ENCODE measurements around the gene LITAF. TPM values are rescaled to one million over a fixed set of nuclear protein-coding genes. Genes with fewer than 3 reads are reported as not detected.
A peak's percentile ranks its signal among the peaks of the same experiment; 100 is the strongest.

Gene LITAF
- total and polyA plus RNA-seq, 12 donors: 17.3 to 83.2 (median 51.3) TPM

GRCh38 chr16:11501632-11502031 is 85.1 kb downstream of the LITAF start:
- intact Hi-C loops (cut with DNase I): no loop called here
- peaks cover 11 to 14% of the 10 kb centered on the region in 2 donors for H3K4me1 ChIP-seq (replicated peaks in 1 of 2)
- WGBS, 4 donors: 47 to 63% (median 59%) methylated on average over 5 to 9 of the region's 9 CpGs
- H3K4me3 ChIP-seq: no peak overlapping the region
- TF ChIP-seq CTCF (IDR thresholded peaks at IDR 0.05): no peak
- TF ChIP-seq POLR2A (IDR thresholded peaks at IDR 0.05): no peak
- no peaks in the 10 kb centered on the region for H3K36me3 ChIP-seq (replicated peaks in 1 of 2)
- H3K9me3 ChIP-seq (replicated peaks in 1 of 3): no peaks in the 10 kb centered on the region
- H3K27me3 ChIP-seq: no peaks in the 10 kb centered on the region
- no peak overlapping the region for H3K27ac ChIP-seq
- DNase-seq: peak in 1 of 7 donors; percentile 17

GRCh38 chr16:11500700-11501346 is 85.9 kb downstream of the LITAF start:
- Histone ChIP-seq H3K27me3 (no peaks in the 10 kb centered on the region), H3K4me1 (replicated peaks in 1 of 2) (peaks cover 15 to 19% of the 10 kb centered on the region in 2 donors), H3K4me3 (no peak overlapping the region), H3K27ac (no peak overlapping the region), H3K36me3 (replicated peaks in 1 of 2) (no peaks in the 10 kb centered on the region), H3K9me3 (replicated peaks in 1 of 3) (no peaks in the 10 kb centered on the region)
- intact Hi-C loops (cut with DNase I): no loop called here
- no peak for DNase-seq
- TF ChIP-seq POLR2A (IDR thresholded peaks at IDR 0.05) (no peak), CTCF (IDR thresholded peaks at IDR 0.05) (no peak)
- 76 to 82% (median 78%) methylated on average over 5 to 24 of the region's 24 CpGs for WGBS, 4 donors

- Histone ChIP-seq H3K36me3 (replicated peaks in 1 of 2) (no peaks in the 10 kb centered on the region), H3K27ac (no peak overlapping the region), H3K4me1 (replicated peaks in 1 of 2) (peaks cover 21 to 29% of the 10 kb centered on the region in 2 donors), H3K4me3 (no peak overlapping the region), H3K27me3 (no peaks in the 10 kb centered on the region), H3K9me3 (replicated peaks in 1 of 3) (no peaks in the 10 kb centered on the region)
- DNase-seq: peak in 1 of 7 donors; percentile 5
- intact Hi-C loops (cut with DNase I): no loop called here
- WGBS, 4 donors: 68 to 82% (median 77%) methylated on average over 6 to 7 of the region's 7 CpGs
- TF ChIP-seq CTCF (IDR thresholded peaks at IDR 0.05): no peak
Measured at GRCh38 chr16:11499295-11500089, 87.2 kb downstream of the LITAF start.

- intact Hi-C loops (cut with DNase I): no loop called here
- no peaks in the 10 kb centered on the region for H3K27me3 ChIP-seq
- TF ChIP-seq CTCF (IDR thresholded peaks at IDR 0.05): no peak
- no peak for DNase-seq
- H3K4me1 ChIP-seq (replicated peaks in 1 of 2): peaks cover 21 to 29% of the 10 kb centered on the region in 2 donors
- no peak overlapping the region for H3K4me3 ChIP-seq
- H3K36me3 ChIP-seq (replicated peaks in 1 of 2): no peaks in the 10 kb centered on the region
- WGBS, 4 donors: 69 to 84% (median 73%) methylated on average over 5 to 6 of the region's 6 CpGs
- H3K9me3 ChIP-seq (replicated peaks in 1 of 3): no peaks in the 10 kb centered on the region
- H3K27ac ChIP-seq: peak overlapping the region in 1 of 5 donors; percentile 52
Measured at GRCh38 chr16:11498683-11499082, 88.0 kb downstream of the LITAF start.

All from adrenal gland (tissue), 12 donors.